ENCODE results near the gene PRMT1. TPM values are rescaled to one million over a fixed set of nuclear protein-coding genes. Genes with fewer than 3 reads are reported as not detected.

The PRMT1 gene
- total and polyA plus RNA-seq, 2 donors (not counting 1 experiment from before 2014, with no cell fraction given), result 175 to 310 TPM

DNA sequence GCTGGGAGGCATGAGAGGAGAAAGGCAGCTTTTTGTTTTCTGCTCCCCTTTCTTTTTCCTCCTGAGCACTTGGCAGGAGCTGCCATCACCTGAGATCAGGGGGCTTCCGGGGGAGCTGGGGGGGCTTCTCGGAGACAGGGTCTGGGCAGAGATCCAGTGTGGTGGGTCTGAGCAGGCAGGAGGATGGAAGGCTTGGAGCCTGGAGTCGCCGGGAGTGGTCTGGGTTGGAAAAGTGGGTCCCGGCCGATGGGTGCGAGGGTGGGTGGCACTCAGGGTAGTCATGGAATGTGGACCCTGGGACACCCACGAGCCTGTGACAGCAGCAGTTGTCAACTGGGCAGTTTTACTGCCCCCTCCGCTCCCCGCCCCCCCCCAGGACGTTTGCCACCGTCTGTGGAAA is 10.1 kb downstream of the PRMT1 start:
- CTCF ChIA-PET, result interaction anchor here (0.6 to 1.4 kb wide), 2 partner anchors 123 to 140 kb away, joined by 3 read pairs; no protein-coding TSS in a partner anchor

More for the DNA sequence above, 10.1 kb downstream of the PRMT1 start:
- POLR2A ChIA-PET, result interaction anchor here (0.7 kb wide), 2 partner anchors 101 to 548 kb away, joined by 3 read pairs; no protein-coding TSS in a partner anchor
- no peaks in the 10 kb centered on the region for H3K9me3 Mint-ChIP-seq (ENCODE audit: insufficient read depth)
- H3K4me1 ChIP-seq (ENCODE audit: control insufficient read depth in 2 of 2, insufficient read depth in 2 of 2, low read length in 2 of 2), result peaks cover 25% of the 10 kb centered on the region in 2 donors
- H3K4me3 Mint-ChIP-seq, result no peak overlapping the region
- TF ChIP-seq, protein P1, sequence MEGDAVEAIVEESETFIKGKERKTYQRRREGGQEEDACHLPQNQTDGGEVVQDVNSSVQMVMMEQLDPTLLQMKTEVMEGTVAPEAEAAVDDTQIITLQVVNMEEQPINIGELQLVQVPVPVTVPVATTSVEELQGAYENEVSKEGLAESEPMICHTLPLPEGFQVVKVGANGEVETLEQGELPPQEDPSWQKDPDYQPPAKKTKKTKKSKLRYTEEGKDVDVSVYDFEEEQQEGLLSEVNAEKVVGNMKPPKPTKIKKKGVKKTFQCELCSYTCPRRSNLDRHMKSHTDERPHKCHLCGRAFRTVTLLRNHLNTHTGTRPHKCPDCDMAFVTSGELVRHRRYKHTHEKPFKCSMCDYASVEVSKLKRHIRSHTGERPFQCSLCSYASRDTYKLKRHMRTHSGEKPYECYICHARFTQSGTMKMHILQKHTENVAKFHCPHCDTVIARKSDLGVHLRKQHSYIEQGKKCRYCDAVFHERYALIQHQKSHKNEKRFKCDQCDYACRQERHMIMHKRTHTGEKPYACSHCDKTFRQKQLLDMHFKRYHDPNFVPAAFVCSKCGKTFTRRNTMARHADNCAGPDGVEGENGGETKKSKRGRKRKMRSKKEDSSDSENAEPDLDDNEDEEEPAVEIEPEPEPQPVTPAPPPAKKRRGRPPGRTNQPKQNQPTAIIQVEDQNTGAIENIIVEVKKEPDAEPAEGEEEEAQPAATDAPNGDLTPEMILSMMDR (IDR thresholded peaks at IDR 0.05), result no peak
- no peak for TF ChIP-seq EZH2 (IDR thresholded peaks at IDR 0.05; ENCODE audit: borderline replicate concordance, insufficient read depth, low read depth, low read length, poor library complexity, severe bottlenecking)
- H4K20me1 ChIP-seq (ENCODE audit: control insufficient read depth, insufficient read depth, low read length, poor library complexity, severe bottlenecking), result peaks cover 59% of the 10 kb centered on the region
- peaks cover 0 to 8% (median 0%) of the 10 kb centered on the region in 3 donors for H3K9me3 ChIP-seq (ENCODE audit: control extremely low read depth in 1 of 3, control insufficient read depth in 2 of 3, insufficient read depth in 1 of 3, low read length in 2 of 3)
- DNase-seq, result no peak
- 81% methylated on average over 12 of the region's 12 CpGs for WGBS (ENCODE audit: insufficient coverage)
- no peak overlapping the region for H2AFZ ChIP-seq (ENCODE audit: insufficient read depth, low read depth, low read length, poor library complexity, severe bottlenecking)
- H3K9ac ChIP-seq (ENCODE audit: low read length), result no peak overlapping the region
- no peak overlapping the region for H3K4me2 ChIP-seq (replicated peaks; ENCODE audit: low read depth, low read length, poor library complexity, severe bottlenecking)
- intact Hi-C loops (cut with micrococcal nuclease), result no loop called here
- ATAC-seq (ENCODE audit: low read depth), result no peak
- H3K27ac Mint-ChIP-seq, result no peak overlapping the region
- H3K4me3 ChIP-seq (ENCODE audit: control extremely low read depth in 1 of 5, extremely low read depth in 1 of 5, insufficient read depth in 1 of 5, low read depth in 2 of 5, low read length in 4 of 5), result no peak overlapping the region
- peaks cover 0 to 28% (median 13%) of the 10 kb centered on the region in 4 experiments for H3K27me3 ChIP-seq (replicated peaks in 1 of 4; ENCODE audit: control extremely low read depth in 1 of 4, control insufficient read depth in 3 of 4, insufficient read depth in 4 of 4, low read length in 3 of 4)
- peaks cover 14% of the 10 kb centered on the region for H3K79me2 ChIP-seq (ENCODE audit: control insufficient read depth, insufficient read depth, low read length)
- peaks cover 18% of the 10 kb centered on the region for H3K27me3 Mint-ChIP-seq
- H3K36me3 ChIP-seq (replicated peaks in 1 of 2; ENCODE audit: control extremely low read depth in 1 of 2, control insufficient read depth in 1 of 2, extremely low read depth in 1 of 2, insufficient read depth in 2 of 2, low read length in 1 of 2), result peaks cover 0 to 49% of the 10 kb centered on the region in 2 experiments
- H3K27ac ChIP-seq (ENCODE audit: low read length in 2 of 2), result no peak overlapping the region
- peaks cover 24% of the 10 kb centered on the region for H3K4me1 Mint-ChIP-seq

All from B cell (primary cell).